Muscle layer of duodenum (tissue), 2 donors: ENCODE measurements around the gene SLC6A8.

ENCODE experiments used
- H3K27ac ChIP-seq: one replicate; pipeline ENCODE4 v1.7.0; 2013; ENCODE audit warnings: mild to moderate bottlenecking, low read length
- H3K27me3 ChIP-seq: one replicate; pipeline ENCODE4 v1.7.0; 2013; ENCODE audit warnings: low read depth, mild to moderate bottlenecking, control low read depth, low read length
- H3K36me3 ChIP-seq, 2 donors: one replicate each; pipeline ENCODE4 v1.7.0; 2013; ENCODE audit warnings: low read length in 2 of 2, control low read depth in 1 of 2, mild to moderate bottlenecking in 1 of 2; ENCODE audit not compliant: insufficient read depth in 2 of 2, control insufficient read depth in 1 of 2
- H3K4me1 ChIP-seq, 2 donors: one replicate each; pipeline ENCODE4 v1.7.0; 2013; ENCODE audit warnings: low read length in 2 of 2, mild to moderate bottlenecking in 2 of 2, control low read depth in 1 of 2, moderate library complexity in 1 of 2; ENCODE audit not compliant: insufficient read depth in 2 of 2, control insufficient read depth in 1 of 2
- H3K4me3 ChIP-seq, 2 donors: one replicate each; pipeline ENCODE4 v1.7.0; 2013; ENCODE audit warnings: low read length in 2 of 2, low read depth in 1 of 2, mild to moderate bottlenecking in 1 of 2
- H3K9me3 ChIP-seq, 2 donors: one replicate each; pipeline ENCODE4 v1.7.0; 2013; ENCODE audit warnings: low read length in 2 of 2, control low read depth in 1 of 2, mild to moderate bottlenecking in 1 of 2; ENCODE audit not compliant: control insufficient read depth in 1 of 2
- donor health status: healthy.

Gene SLC6A8

GRCh38 chrX:153731845-153732215 is 44.1 kb downstream of the SLC6A8 start:
- peaks cover 6 to 21% of the 10 kb centered on the region in 2 donors for H3K4me1 ChIP-seq
- peaks cover 0 to 9% of the 10 kb centered on the region in 2 donors for H3K36me3 ChIP-seq
- no peak overlapping the region for H3K4me3 ChIP-seq
- H3K27ac ChIP-seq, result no peak overlapping the region
- no peaks in the 10 kb centered on the region for H3K27me3 ChIP-seq
- H3K9me3 ChIP-seq, result no peaks in the 10 kb centered on the region

- Histone ChIP-seq H3K36me3 (peaks cover 0 to 9% of the 10 kb centered on the region in 2 donors), H3K27me3 (no peaks in the 10 kb centered on the region), H3K9me3 (no peaks in the 10 kb centered on the region), H3K4me1 (peaks cover 3 to 15% of the 10 kb centered on the region in 2 donors), H3K4me3 (no peak overlapping the region), H3K27ac (no peak overlapping the region)
These were observed 44.7 kb downstream of the SLC6A8 start for GRCh38 chrX:153732401-153732800.

GRCh38 chrX:153733651-153734240 is 46.0 kb downstream of the SLC6A8 start:
- Histone ChIP-seq H3K9me3 (no peaks in the 10 kb centered on the region), H3K27ac (no peak overlapping the region), H3K27me3 (no peaks in the 10 kb centered on the region), H3K4me1 (peaks cover 0 to 3% of the 10 kb centered on the region in 2 donors), H3K4me3 (no peak overlapping the region), H3K36me3 (peaks cover 0 to 9% of the 10 kb centered on the region in 2 donors)

- no peaks in the 10 kb centered on the region for H3K9me3 ChIP-seq
- peaks cover 0 to 9% of the 10 kb centered on the region in 2 donors for H3K36me3 ChIP-seq
- no peak overlapping the region for H3K27ac ChIP-seq
- H3K27me3 ChIP-seq, result no peaks in the 10 kb centered on the region
- H3K4me1 ChIP-seq, result no peaks in the 10 kb centered on the region
- H3K4me3 ChIP-seq, result no peak overlapping the region
These were observed 47.1 kb downstream of the SLC6A8 start for GRCh38 chrX:153734871-153735270.

GRCh38 chrX:153735274-153735673 is 47.5 kb downstream of the SLC6A8 start:
- H3K4me3 ChIP-seq, result no peak overlapping the region
- H3K27me3 ChIP-seq, result no peaks in the 10 kb centered on the region
- peaks cover 0 to 9% of the 10 kb centered on the region in 2 donors for H3K36me3 ChIP-seq
- H3K9me3 ChIP-seq, result no peaks in the 10 kb centered on the region
- no peak overlapping the region for H3K27ac ChIP-seq
- H3K4me1 ChIP-seq, result no peaks in the 10 kb centered on the region

GRCh38 chrX:153736071-153736820 is 48.5 kb downstream of the SLC6A8 start:
- H3K4me1 ChIP-seq, result no peaks in the 10 kb centered on the region
- H3K27ac ChIP-seq, result no peak overlapping the region
- H3K9me3 ChIP-seq, result no peaks in the 10 kb centered on the region
- no peak overlapping the region for H3K4me3 ChIP-seq
- peaks cover 0 to 9% of the 10 kb centered on the region in 2 donors for H3K36me3 ChIP-seq
- no peaks in the 10 kb centered on the region for H3K27me3 ChIP-seq

- Histone ChIP-seq H3K9me3 (no peaks in the 10 kb centered on the region), H3K36me3 (peaks cover 0 to 6% of the 10 kb centered on the region in 2 donors), H3K27me3 (no peaks in the 10 kb centered on the region), H3K4me3 (no peak overlapping the region), H3K4me1 (no peaks in the 10 kb centered on the region), H3K27ac (no peak overlapping the region)
These were observed 49.2 kb downstream of the SLC6A8 start for GRCh38 chrX:153736871-153737441.

GRCh38 chrX:153738056-153738605 is 50.4 kb downstream of the SLC6A8 start:
- H3K36me3 ChIP-seq, result peaks cover 0 to 6% of the 10 kb centered on the region in 2 donors
- no peak overlapping the region for H3K4me3 ChIP-seq

GRCh38 chrX:153739754-153740486 is 52.2 kb downstream of the SLC6A8 start:
- no peaks in the 10 kb centered on the region for H3K9me3 ChIP-seq
- H3K27ac ChIP-seq, result no peak overlapping the region
- no peak overlapping the region for H3K4me3 ChIP-seq
- no peaks in the 10 kb centered on the region for H3K27me3 ChIP-seq
- H3K36me3 ChIP-seq, result peaks cover 0 to 6% of the 10 kb centered on the region in 2 donors
- no peaks in the 10 kb centered on the region for H3K4me1 ChIP-seq

More at GRCh38 chrX:153738056-153738605, 50.4 kb downstream of the SLC6A8 start:
- Histone ChIP-seq H3K27ac (no peak overlapping the region), H3K27me3 (no peaks in the 10 kb centered on the region), H3K9me3 (no peaks in the 10 kb centered on the region), H3K4me1 (no peaks in the 10 kb centered on the region)

- no peaks in the 10 kb centered on the region for H3K27me3 ChIP-seq
- peaks cover 0 to 6% of the 10 kb centered on the region in 2 donors for H3K36me3 ChIP-seq
- H3K9me3 ChIP-seq, result no peaks in the 10 kb centered on the region
- H3K4me3 ChIP-seq, result no peak overlapping the region
- H3K4me1 ChIP-seq, result no peaks in the 10 kb centered on the region
- no peak overlapping the region for H3K27ac ChIP-seq
These were observed 53.0 kb downstream of the SLC6A8 start for GRCh38 chrX:153740631-153741222.
